Hair follicle dermal papilla cell (primary cell): ENCODE results near the gene MARCKS. TPM values are rescaled to one million over a fixed set of nuclear protein-coding genes. Genes with fewer than 3 reads are reported as not detected.

Source experiments
- total RNA-seq: library from RNA; depleted of rRNA; stranded (reverse); fragments of >200 nt; gene quantifications from 2 replicates; pipeline ENCODE4 v1.2.3, GENCODE V29; 2012

The MARCKS gene, protein sequence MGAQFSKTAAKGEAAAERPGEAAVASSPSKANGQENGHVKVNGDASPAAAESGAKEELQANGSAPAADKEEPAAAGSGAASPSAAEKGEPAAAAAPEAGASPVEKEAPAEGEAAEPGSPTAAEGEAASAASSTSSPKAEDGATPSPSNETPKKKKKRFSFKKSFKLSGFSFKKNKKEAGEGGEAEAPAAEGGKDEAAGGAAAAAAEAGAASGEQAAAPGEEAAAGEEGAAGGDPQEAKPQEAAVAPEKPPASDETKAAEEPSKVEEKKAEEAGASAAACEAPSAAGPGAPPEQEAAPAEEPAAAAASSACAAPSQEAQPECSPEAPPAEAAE
- 342 and 387 TPM in 2 replicates for total RNA-seq

DNA sequence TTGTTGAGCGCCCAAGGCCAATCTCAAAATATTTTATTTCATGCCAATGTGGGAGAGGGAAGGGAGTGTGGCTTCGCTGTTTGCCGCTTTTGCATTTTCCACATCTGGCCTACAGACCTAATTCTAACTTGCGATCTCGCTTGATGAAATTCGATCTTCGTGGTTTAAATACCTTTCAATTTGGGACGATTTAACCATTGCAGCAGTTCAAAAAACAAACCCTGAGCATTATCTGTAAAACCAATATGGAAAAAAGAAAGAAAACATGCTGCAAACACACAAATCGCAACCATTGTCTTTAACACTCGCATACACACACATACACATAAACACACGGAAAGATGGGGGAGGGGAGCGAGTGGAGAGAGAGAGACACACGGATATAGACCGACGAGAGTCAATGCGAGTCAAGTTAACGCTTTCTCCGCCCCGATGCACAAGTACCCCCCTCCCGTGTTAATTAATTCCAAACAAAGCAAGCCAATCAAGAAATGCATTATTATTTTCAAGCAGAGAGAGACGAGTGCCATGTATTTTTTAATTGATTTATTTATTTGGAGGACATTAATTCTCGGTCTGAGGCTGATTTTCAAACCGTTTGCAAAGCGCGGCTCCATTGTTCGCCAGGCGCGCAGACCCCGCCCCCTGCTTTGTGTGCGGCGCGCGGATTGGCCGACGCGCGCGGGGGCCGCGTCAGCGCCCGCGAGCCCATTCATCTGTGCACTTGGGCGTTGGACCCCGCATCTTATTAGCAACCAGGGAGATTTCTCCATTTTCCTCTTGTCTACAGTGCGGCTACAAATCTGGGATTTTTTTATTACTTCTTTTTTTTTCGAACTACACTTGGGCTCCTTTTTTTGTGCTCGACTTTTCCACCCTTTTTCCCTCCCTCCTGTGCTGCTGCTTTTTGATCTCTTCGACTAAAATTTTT lies at the start of gene MARCKS:
MARCKS (plus strand) TSS at position 721 of the 931 bp plus-strand sequence. CDS start 401 bp downstream, outside the sequence.

Other genes starting within 250 kb of the MARCKS start
- gene HDAC2, start 113.8 kb downstream of the MARCKS start, total RNA-seq, result 43.1 and 55.3 TPM in 2 replicates